ENCODE results near the gene NAP1L1. TPM values are rescaled to one million over a fixed set of nuclear protein-coding genes. Genes with fewer than 3 reads are reported as not detected.

Gene NAP1L1
- total RNA-seq, 1 experiment from 2014 or later, result 837 TPM

GRCh38 chr12:76028571-76029277, 55.8 kb downstream of the NAP1L1 start:
- BruUV-seq (replicated peaks), result no TSS peak
- Histone ChIP-seq H3K9me3 (ENCODE audit: low read depth, low read length, poor library complexity, severe bottlenecking) (no peaks in the 10 kb centered on the region), H3K36me3 (ENCODE audit: insufficient read depth, low read length, poor library complexity, severe bottlenecking) (no peaks in the 10 kb centered on the region), H3K4me1 (ENCODE audit: insufficient read depth, low read length, poor library complexity, severe bottlenecking) (peaks cover 16% of the 10 kb centered on the region), H3K4me3 (ENCODE audit: low read depth, low read length, poor library complexity, severe bottlenecking) (no peak overlapping the region), H3K27ac (ENCODE audit: low read depth, low read length, poor library complexity, severe bottlenecking) (no peak overlapping the region), H3K27me3 (replicated peaks; ENCODE audit: insufficient read depth, low read depth, low read length, poor library complexity) (no peaks in the 10 kb centered on the region)
- ChIA-PET POLR2A (ENCODE audit: low non-redundant PET) (no interaction called here), CTCF (no interaction called here)
- no peak for DNase-seq (ENCODE audit: low spot score)
- intact Hi-C loops (cut with micrococcal nuclease; ENCODE audit: unreplicated experiment), result no loop called here
- no peak for TF ChIP-seq CTCF (conservative IDR thresholded peaks at IDR 0.05; ENCODE audit: low read depth, low read length)

- no TSS peak for BruUV-seq (replicated peaks)
- ChIA-PET CTCF (no interaction called here), POLR2A (ENCODE audit: low non-redundant PET) (no interaction called here)
- Histone ChIP-seq H3K4me1 (ENCODE audit: insufficient read depth, low read length, poor library complexity, severe bottlenecking) (peaks cover 10% of the 10 kb centered on the region), H3K4me3 (ENCODE audit: low read depth, low read length, poor library complexity, severe bottlenecking) (no peak overlapping the region), H3K36me3 (ENCODE audit: insufficient read depth, low read length, poor library complexity, severe bottlenecking) (no peaks in the 10 kb centered on the region), H3K27ac (ENCODE audit: low read depth, low read length, poor library complexity, severe bottlenecking) (no peak overlapping the region), H3K9me3 (ENCODE audit: low read depth, low read length, poor library complexity, severe bottlenecking) (no peaks in the 10 kb centered on the region), H3K27me3 (replicated peaks; ENCODE audit: insufficient read depth, low read depth, low read length, poor library complexity) (no peaks in the 10 kb centered on the region)
- TF ChIP-seq EZH2 (IDR thresholded peaks at IDR 0.05; ENCODE audit: borderline replicate concordance, low read depth, low read length, poor library complexity, severe bottlenecking) (no peak), CTCF (conservative IDR thresholded peaks at IDR 0.05; ENCODE audit: low read depth, low read length) (no peak)
- intact Hi-C loops (cut with micrococcal nuclease; ENCODE audit: unreplicated experiment), result no loop called here
- DNase-seq (ENCODE audit: low spot score), result no peak
Measured at GRCh38 chr12:76026643-76027063, 57.8 kb downstream of the NAP1L1 start.

- BruUV-seq (replicated peaks), result no TSS peak
- no peak for TF ChIP-seq EZH2 (IDR thresholded peaks at IDR 0.05; ENCODE audit: borderline replicate concordance, low read depth, low read length, poor library complexity, severe bottlenecking)
- TF ChIP-seq CTCF (conservative IDR thresholded peaks at IDR 0.05; ENCODE audit: low read depth, low read length), result no peak
- H3K4me3 ChIP-seq (ENCODE audit: low read depth, low read length, poor library complexity, severe bottlenecking), result no peak overlapping the region
- CTCF ChIA-PET, result no interaction called here
- H3K27me3 ChIP-seq (replicated peaks; ENCODE audit: insufficient read depth, low read depth, low read length, poor library complexity), result no peaks in the 10 kb centered on the region
- H3K4me1 ChIP-seq (ENCODE audit: insufficient read depth, low read length, poor library complexity, severe bottlenecking), result peaks cover 16% of the 10 kb centered on the region
- no peak for DNase-seq (ENCODE audit: low spot score)
- POLR2A ChIA-PET (ENCODE audit: low non-redundant PET), result no interaction called here
- intact Hi-C loops (cut with micrococcal nuclease; ENCODE audit: unreplicated experiment), result no loop called here
- H3K27ac ChIP-seq (ENCODE audit: low read depth, low read length, poor library complexity, severe bottlenecking), result no peak overlapping the region
- no peaks in the 10 kb centered on the region for H3K36me3 ChIP-seq (ENCODE audit: insufficient read depth, low read length, poor library complexity, severe bottlenecking)
- H3K9me3 ChIP-seq (ENCODE audit: low read depth, low read length, poor library complexity, severe bottlenecking), result no peaks in the 10 kb centered on the region
Measured at GRCh38 chr12:76025601-76026575, 58.6 kb downstream of the NAP1L1 start.

Measured in A673 (cell line).